SU-DHL-6 (cell line): ENCODE measurements around the gene CD207.

Source experiments
- H2AFZ ChIP-seq: fragments of 200-600 bp; sonication (generic); 2 replicates; pipeline ENCODE4 v1.6.1; 2014; ENCODE audit warnings: low read depth, mild to moderate bottlenecking, moderate library complexity, mixed read lengths, antibody characterized with exemption, low read length; ENCODE audit not compliant: severe bottlenecking
- H3F3A ChIP-seq: fragments of 200-600 bp; shearing (Covaris generic); 2 replicates; pipeline ENCODE4 v1.6.0; 2016; ENCODE audit warnings: antibody characterized with exemption, mild to moderate bottlenecking; ENCODE audit not compliant: insufficient read depth
- H3K27ac ChIP-seq: fragments of 200-600 bp; sonication (generic); 2 replicates; pipeline ENCODE4 v1.5.1; 2016; ENCODE audit warnings: low read depth, mild to moderate bottlenecking, low read length, moderate library complexity, mixed read lengths
- H3K27me3 ChIP-seq: fragments of 200-600 bp; sonication (generic), shearing (Covaris generic); 2 replicates; pipeline ENCODE4 v1.6.0; 2014; ENCODE audit warnings: mild to moderate bottlenecking, low read length
- H3K36me3 ChIP-seq: fragments of 200-600 bp; sonication (generic); 2 replicates; pipeline ENCODE4 v1.6.1; 2014; ENCODE audit warnings: mild to moderate bottlenecking, low read length, mixed read lengths
- H3K4me2 ChIP-seq: fragments of 300-600, 200-600 bp; shearing (Covaris generic), sonication (generic); 2 replicates; pipeline ENCODE4 v1.6.0; 2014; ENCODE audit warnings: low read length, low read depth, mild to moderate bottlenecking; ENCODE audit not compliant: poor library complexity, severe bottlenecking
- H3K4me3 ChIP-seq: fragments of 200-600 bp; sonication (generic); 2 replicates; pipeline ENCODE4 v1.5.1; 2014; ENCODE audit warnings: antibody characterized with exemption, low read length, mild to moderate bottlenecking, mixed read lengths; ENCODE audit not compliant: insufficient read depth, poor library complexity, severe bottlenecking
- H3K79me2 ChIP-seq: fragments of 200-600 bp; sonication (generic); 2 replicates; pipeline ENCODE4 v1.6.1; 2014; ENCODE audit warnings: mild to moderate bottlenecking, low read length, moderate library complexity; ENCODE audit not compliant: insufficient read depth
- H3K9ac ChIP-seq: fragments of 200-600 bp; sonication (generic); 2 replicates; pipeline ENCODE4 v1.7.0; 2014; ENCODE audit warnings: mild to moderate bottlenecking, low read length
- H3K9me2 ChIP-seq: fragments of 200-600 bp; sonication (generic); replicated peaks from 2 replicates; pipeline ENCODE4 v1.6.1; 2014; ENCODE audit warnings: low read length; ENCODE audit not compliant: insufficient read depth
- H3K9me3 ChIP-seq: fragments of 200-600 bp; sonication (generic); 2 replicates; pipeline ENCODE4 v1.6.1; 2014; ENCODE audit warnings: low read length, mixed read lengths; ENCODE audit not compliant: insufficient read depth
- H4K20me1 ChIP-seq: fragments of 200-600 bp; sonication (generic); 2 replicates; pipeline ENCODE4 v1.6.1; 2014; ENCODE audit warnings: low read depth, mild to moderate bottlenecking, antibody characterized with exemption, low read length, moderate library complexity, mixed read lengths
- CTCF ChIP-seq: fragments of 200-600 bp; sonication (generic); IDR thresholded peaks from one replicate; pipeline ENCODE4 v1.5.1; 2017; ENCODE audit warnings: antibody characterized with exemption, mild to moderate bottlenecking, low read length, moderate library complexity; ENCODE audit not compliant: insufficient read depth, poor library complexity, severe bottlenecking
- EZH2phosphoT487 ChIP-seq: fragments of 200-600 bp; sonication (generic), shearing (Covaris generic); conservative IDR thresholded peaks from 2 replicates; pipeline ENCODE4 v1.6.1; 2018; ENCODE audit warnings: mild to moderate bottlenecking, antibody characterized with exemption, low read length, moderate library complexity, mixed read lengths

The CD207 gene

GRCh38 chr2:70871398-70872211 is 36.0 kb upstream of the CD207 start:
- no peak overlapping the region for H2AFZ ChIP-seq

GRCh38 chr2:70870790-70871189 is 35.2 kb upstream of the CD207 start:
- H3K9me3 ChIP-seq, result no peaks in the 10 kb centered on the region
- no peak overlapping the region for H2AFZ ChIP-seq
- H3K27ac ChIP-seq, result no peak overlapping the region
- H3K79me2 ChIP-seq, result no peaks in the 10 kb centered on the region
- H4K20me1 ChIP-seq, result no peaks in the 10 kb centered on the region
- H3K9ac ChIP-seq, result no peak overlapping the region
- no peaks in the 10 kb centered on the region for H3K27me3 ChIP-seq
- no peaks in the 10 kb centered on the region for H3K36me3 ChIP-seq
- no peak overlapping the region for H3K4me3 ChIP-seq
- no peaks in the 10 kb centered on the region for H3K9me2 ChIP-seq
- H3F3A ChIP-seq, result no peaks in the 10 kb centered on the region
- TF ChIP-seq EZH2phosphoT487, result no peak
- no peak for TF ChIP-seq CTCF
- H3K4me2 ChIP-seq, result no peak overlapping the region

More at GRCh38 chr2:70871398-70872211, 36.0 kb upstream of the CD207 start:
- Histone ChIP-seq H3K27ac (no peak overlapping the region), H3K36me3 (no peaks in the 10 kb centered on the region), H3K9me2 (no peaks in the 10 kb centered on the region), H3K9ac (no peak overlapping the region), H3K79me2 (no peaks in the 10 kb centered on the region), H3F3A (no peaks in the 10 kb centered on the region), H4K20me1 (no peaks in the 10 kb centered on the region), H3K27me3 (no peaks in the 10 kb centered on the region), H3K4me2 (no peak overlapping the region), H3K4me3 (no peak overlapping the region), H3K9me3 (no peaks in the 10 kb centered on the region)
- TF ChIP-seq EZH2phosphoT487 (no peak), CTCF (peak; percentile 85)

GRCh38 chr2:70868970-70869369 is 33.4 kb upstream of the CD207 start:
- Histone ChIP-seq H2AFZ (no peak overlapping the region), H3F3A (no peaks in the 10 kb centered on the region), H3K79me2 (no peaks in the 10 kb centered on the region), H4K20me1 (no peaks in the 10 kb centered on the region), H3K9me3 (no peaks in the 10 kb centered on the region), H3K4me2 (no peak overlapping the region), H3K9ac (no peak overlapping the region), H3K4me3 (no peak overlapping the region), H3K9me2 (no peaks in the 10 kb centered on the region), H3K27ac (no peak overlapping the region), H3K27me3 (no peaks in the 10 kb centered on the region), H3K36me3 (no peaks in the 10 kb centered on the region)
- TF ChIP-seq CTCF, result no peak
- TF ChIP-seq EZH2phosphoT487, result no peak
